Hepatocyte (in vitro differentiated cells): ENCODE measurements around the gene MYO1B. TPM values are rescaled to one million over a fixed set of nuclear protein-coding genes. Genes with fewer than 3 reads are reported as not detected.

Experiments
- DNase-seq: peaks from one replicate; pipeline ENCODE4 v3.0.0-alpha.2; 2016; ENCODE audit warnings: low spot score
- H2AFZ ChIP-seq: fragments of 200-600 bp; sonication (generic); 2 replicates; pipeline ENCODE4 v1.6.0; 2016; ENCODE audit warnings: antibody characterized with exemption, mild to moderate bottlenecking
- H3K27ac ChIP-seq: fragments of 200-600 bp; sonication (generic); 2 replicates; pipeline ENCODE4 v1.5.1; 2016; ENCODE audit warnings: mild to moderate bottlenecking
- H3K27me3 ChIP-seq: fragments of 200-600 bp; sonication (generic); 2 replicates; pipeline ENCODE4 v1.6.1; 2016
- H3K36me3 ChIP-seq: fragments of 200-600 bp; sonication (generic); replicated peaks from 2 replicates; pipeline ENCODE4 v1.5.1; 2016; ENCODE audit warnings: low read depth; ENCODE audit not compliant: insufficient read depth
- H3K4me1 ChIP-seq: fragments of 200-600 bp; sonication (generic); 2 replicates; pipeline ENCODE4 v1.5.1; 2016; ENCODE audit warnings: mild to moderate bottlenecking, moderate library complexity; ENCODE audit not compliant: insufficient read depth
- H3K4me2 ChIP-seq: fragments of 200-600 bp; sonication (generic); 2 replicates; pipeline ENCODE4 v1.6.0; 2016
- H3K4me3 ChIP-seq: fragments of 200-600 bp; sonication (generic); 2 replicates; pipeline ENCODE4 v1.5.1; 2016; ENCODE audit warnings: mild to moderate bottlenecking
- H3K79me2 ChIP-seq: fragments of 200-600 bp; sonication (generic); 2 replicates; pipeline ENCODE4 v1.6.0; 2017; ENCODE audit warnings: mild to moderate bottlenecking
- H3K9me2 ChIP-seq: fragments of 200-600 bp; sonication (generic); replicated peaks from 2 replicates; pipeline ENCODE4 v1.6.0; 2017; ENCODE audit warnings: mild to moderate bottlenecking; ENCODE audit not compliant: insufficient read depth
- H3K9me3 ChIP-seq: fragments of 200-600 bp; sonication (generic); 2 replicates; pipeline ENCODE4 v1.5.1; 2016; ENCODE audit warnings: low read depth, mild to moderate bottlenecking
- H4K20me1 ChIP-seq: fragments of 200-600 bp; sonication (generic); 2 replicates; pipeline ENCODE4 v1.6.0; 2016; ENCODE audit warnings: mild to moderate bottlenecking; ENCODE audit not compliant: insufficient read depth, poor library complexity, severe bottlenecking
- CTCF ChIP-seq: fragments of 200-600 bp; sonication (generic); IDR thresholded peaks from 2 replicates; pipeline ENCODE4 v1.5.1; 2016; ENCODE audit warnings: antibody characterized with exemption, mild to moderate bottlenecking; ENCODE audit not compliant: poor library complexity
- EZH2 ChIP-seq: fragments of 200-600 bp; sonication (generic); IDR thresholded peaks from 2 replicates; pipeline ENCODE4 v1.6.1; 2016; ENCODE audit warnings: antibody characterized with exemption, mild to moderate bottlenecking, borderline replicate concordance
- EZH2phosphoT487 ChIP-seq: fragments of 200-600 bp; sonication (generic); IDR thresholded peaks from one replicate; pipeline ENCODE4 v1.6.1; 2018; ENCODE audit warnings: antibody characterized with exemption, mild to moderate bottlenecking, low read depth, moderate library complexity; ENCODE audit not compliant: unreplicated experiment, severe bottlenecking
- WGBS: methylation state at CpG from one replicate; pipeline ENCODE4 v1.1.6; 2016; ENCODE audit warnings: low lambda C conversion rate; ENCODE audit errors: missing lambda C conversion rate; 5-methylcytosine and 5-hydroxymethylcytosine counted together
- polyA plus RNA-seq: library from polyadenylated mRNA; unstranded; fragments of >200 nt; fragmentation: Nextera tagmentation; extraction: Ambion mirVana; gene quantifications from 2 replicates; pipeline ENCODE4 v1.2.1, GENCODE V29; 2016
- total RNA-seq: library from RNA; depleted of rRNA; stranded (reverse); fragments of >200 nt; gene quantifications from 2 replicates; pipeline ENCODE4 v1.2.3, GENCODE V29; 2014

Gene MYO1B
- total and polyA plus RNA-seq, 2 experiments from 2014 or later = 43.4 to 91.6 TPM

GRCh38 chr2:191427031-191427430, 181.8 kb downstream of the MYO1B start:
- H3K36me3 ChIP-seq = no peaks in the 10 kb centered on the region
- H3K27me3 ChIP-seq = no peaks in the 10 kb centered on the region
- no peak overlapping the region for H3K27ac ChIP-seq
- no peaks in the 10 kb centered on the region for H3K4me1 ChIP-seq
- H3K4me3 ChIP-seq = no peak overlapping the region
- H3K9me2 ChIP-seq = no peaks in the 10 kb centered on the region
- H3K9me3 ChIP-seq = no peaks in the 10 kb centered on the region
- no peak overlapping the region for H3K4me2 ChIP-seq
- H4K20me1 ChIP-seq = no peaks in the 10 kb centered on the region
- TF ChIP-seq CTCF (no peak), EZH2 (no peak), EZH2phosphoT487 (no peak)
- WGBS = 98% methylated on average over 4 of the region's 4 CpGs
- no peaks in the 10 kb centered on the region for H3K79me2 ChIP-seq
- no peak for DNase-seq
- H2AFZ ChIP-seq = no peak overlapping the region

- no peaks in the 10 kb centered on the region for H3K4me1 ChIP-seq
- no peak overlapping the region for H3K4me3 ChIP-seq
- no peak for DNase-seq
- TF ChIP-seq EZH2 (no peak), CTCF (no peak), EZH2phosphoT487 (no peak)
- H3K27me3 ChIP-seq = no peaks in the 10 kb centered on the region
- WGBS = 83% methylated on average over 3 of the region's 3 CpGs
- H2AFZ ChIP-seq = no peak overlapping the region
- H4K20me1 ChIP-seq = no peaks in the 10 kb centered on the region
- H3K9me2 ChIP-seq = no peaks in the 10 kb centered on the region
- no peaks in the 10 kb centered on the region for H3K9me3 ChIP-seq
- no peak overlapping the region for H3K27ac ChIP-seq
- H3K79me2 ChIP-seq = no peaks in the 10 kb centered on the region
- H3K36me3 ChIP-seq = no peaks in the 10 kb centered on the region
- no peak overlapping the region for H3K4me2 ChIP-seq
Measured at GRCh38 chr2:191428141-191428540, 182.9 kb downstream of the MYO1B start.

- WGBS = 95% methylated on average over 1 of the region's 1 CpG
- no peaks in the 10 kb centered on the region for H3K9me2 ChIP-seq
- H2AFZ ChIP-seq = no peak overlapping the region
- H3K27ac ChIP-seq = no peak overlapping the region
- no peaks in the 10 kb centered on the region for H3K36me3 ChIP-seq
- H3K4me2 ChIP-seq = no peak overlapping the region
- no peaks in the 10 kb centered on the region for H3K9me3 ChIP-seq
- no peaks in the 10 kb centered on the region for H4K20me1 ChIP-seq
- no peaks in the 10 kb centered on the region for H3K4me1 ChIP-seq
- no peaks in the 10 kb centered on the region for H3K79me2 ChIP-seq
- no peaks in the 10 kb centered on the region for H3K27me3 ChIP-seq
- no peak for DNase-seq
- H3K4me3 ChIP-seq = no peak overlapping the region
- TF ChIP-seq CTCF (no peak), EZH2 (no peak), EZH2phosphoT487 (no peak)
Measured at GRCh38 chr2:191430476-191430875, 185.3 kb downstream of the MYO1B start.

GRCh38 chr2:191432121-191432520, 186.9 kb downstream of the MYO1B start:
- Histone ChIP-seq H3K4me3 (no peak overlapping the region), H4K20me1 (no peaks in the 10 kb centered on the region), H3K27ac (no peak overlapping the region), H3K27me3 (no peaks in the 10 kb centered on the region), H3K9me2 (no peaks in the 10 kb centered on the region), H3K9me3 (no peaks in the 10 kb centered on the region), H3K36me3 (no peaks in the 10 kb centered on the region), H3K4me2 (no peak overlapping the region), H3K79me2 (no peaks in the 10 kb centered on the region), H2AFZ (no peak overlapping the region), H3K4me1 (no peaks in the 10 kb centered on the region)
- WGBS = 77% methylated on average over 4 of the region's 4 CpGs
- no peak for DNase-seq
- no peak for TF ChIP-seq EZH2
- no peak for TF ChIP-seq CTCF
- no peak for TF ChIP-seq EZH2phosphoT487
